GM12878 (cell line): Measurements from ENCODE around the gene ABI3.

ENCODE experiments used
- BHLHE40 ChIP-seq, 2 experiments: fragments of 450-650 bp in 1 of 2; IDR thresholded peaks; 2 replicates each; pipeline ENCODE4 v1.6.1; 2011 to 2017; ENCODE audit warnings: low read depth in 2 of 2, borderline replicate concordance in 1 of 2, improper control_type of control experiment in 1 of 2, low read length in 1 of 2, mild to moderate bottlenecking in 1 of 2
- CHD2 ChIP-seq: IDR thresholded peaks from 2 replicates; pipeline ENCODE4 v1.6.1; 2011; ENCODE audit warnings: low read depth, low read length, improper control_type of control experiment, borderline replicate concordance
- CUX1 ChIP-seq: IDR thresholded peaks from 2 replicates; pipeline ENCODE4 v1.6.1; 2012; ENCODE audit warnings: improper control_type of control experiment, low read depth, low read length; ENCODE audit not compliant: insufficient replicate concordance
- MAX ChIP-seq: IDR thresholded peaks from 2 replicates; pipeline ENCODE4 v1.6.1; 2012; ENCODE audit warnings: low read depth, low read length, improper control_type of control experiment
- POLR2A ChIP-seq: IDR thresholded peaks from 2 replicates; pipeline ENCODE4 v1.6.1; 2011; ENCODE audit warnings: low read depth, mild to moderate bottlenecking, low read length
- RCOR1 ChIP-seq: conservative IDR thresholded peaks from 2 replicates; pipeline ENCODE4 v1.6.1; 2012; ENCODE audit warnings: low read depth, low read length, improper control_type of control experiment
- SREBF2 ChIP-seq: IDR thresholded peaks from 2 replicates; pipeline ENCODE4 v1.6.1; 2012; ENCODE audit warnings: mild to moderate bottlenecking, low read length
- TARDBP ChIP-seq: IDR thresholded peaks from 2 replicates; pipeline ENCODE4 v1.6.1; 2016; ENCODE audit warnings: borderline replicate concordance
- USF1 ChIP-seq: IDR thresholded peaks from 2 replicates; pipeline ENCODE4 v1.6.1; 2011; ENCODE audit warnings: borderline replicate concordance, low read depth, mild to moderate bottlenecking, moderate library complexity, mixed read lengths, low read length; ENCODE audit not compliant: insufficient read depth; ENCODE audit errors: extremely low read length
- ZBTB4 ChIP-seq: fragments of 450-650 bp; formaldehyde crosslinking; IDR thresholded peaks from 2 replicates; pipeline ENCODE4 v1.4.0; 2022; ENCODE audit warnings: mild to moderate bottlenecking, moderate library complexity

- TF ChIP-seq POLR2A = 0 out of 2 replicates have a peak, but pooled peaks have one; percentile 17
- no peak for TF ChIP-seq CUX1
- TF ChIP-seq ZBTB4 (CRISPR knock-in tag) = no peak
- TF ChIP-seq RCOR1 = no peak
- no peak for TF ChIP-seq USF1
- TF ChIP-seq BHLHE40 (IDR thresholded peaks at IDR 0.05; ENCODE audit: borderline replicate concordance in 1 of 2, low read depth in 2 of 2, low read length in 1 of 2) = no peak
- no peak for TF ChIP-seq TARDBP
- no peak for TF ChIP-seq SREBF2
- no peak for TF ChIP-seq CHD2
- TF ChIP-seq MAX = no peak
Measured at GRCh38 chr17:49235896-49236295, 25.4 kb downstream of the ABI3 start.
